HG02798 (cell line): ENCODE data around the gene FAM53A.

Source experiments
- ATAC-seq: cut with Tn5 transposase; IDR thresholded peaks from one replicate; pipeline ENCODE4 v1.9.1; 2021; ENCODE audit warnings: mild to moderate bottlenecking; ENCODE audit not compliant: unreplicated experiment, poor library complexity

FAM53A gene

DNA sequence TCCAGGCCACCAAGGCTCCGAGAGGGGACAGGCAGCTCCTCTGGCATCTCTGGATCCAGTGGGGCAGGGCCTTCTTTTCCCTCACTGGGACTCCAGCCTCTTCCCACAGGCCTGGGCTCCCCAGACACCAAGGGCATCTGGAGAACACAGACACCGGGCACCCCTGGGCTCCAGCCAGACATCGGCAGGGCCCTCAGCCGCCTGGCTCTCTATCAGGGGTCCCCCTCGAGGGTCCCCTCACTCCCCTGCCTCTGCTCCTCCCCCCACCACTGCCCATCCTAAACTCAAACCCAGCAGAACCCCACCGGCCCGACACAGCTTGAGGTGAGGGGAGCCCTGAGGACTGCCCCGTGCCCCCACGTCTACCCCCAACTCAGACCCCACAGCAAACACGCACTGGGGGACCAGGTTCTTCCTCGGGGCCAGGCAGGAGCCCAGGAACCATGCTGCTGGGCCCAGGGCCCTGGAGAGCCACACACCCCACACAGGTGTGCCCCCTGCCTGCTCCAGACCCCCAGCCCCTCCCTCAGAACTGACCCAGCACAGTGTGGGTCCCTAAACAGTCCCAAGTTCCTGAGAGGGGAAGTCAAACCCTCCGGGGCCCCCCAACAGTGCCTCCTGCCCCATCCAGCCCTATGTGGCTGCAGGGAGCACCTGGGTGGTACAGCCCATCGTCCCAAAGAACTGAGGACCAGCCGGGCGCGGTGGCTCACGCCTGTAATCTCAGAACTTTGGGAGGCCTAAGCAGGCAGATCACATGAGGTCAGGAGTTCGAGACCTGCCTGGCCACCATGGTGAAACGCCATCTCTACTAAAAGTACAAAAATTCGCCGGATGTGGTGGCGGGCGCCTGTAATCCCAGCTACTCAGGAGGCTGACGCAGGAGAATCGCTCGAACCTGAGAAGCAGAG lies 86.8 kb downstream of the FAM53A start:
- no peak for ATAC-seq

GRCh38 chr4:1596393-1596792 lies 87.7 kb downstream of the FAM53A start:
- no peak for ATAC-seq

DNA sequence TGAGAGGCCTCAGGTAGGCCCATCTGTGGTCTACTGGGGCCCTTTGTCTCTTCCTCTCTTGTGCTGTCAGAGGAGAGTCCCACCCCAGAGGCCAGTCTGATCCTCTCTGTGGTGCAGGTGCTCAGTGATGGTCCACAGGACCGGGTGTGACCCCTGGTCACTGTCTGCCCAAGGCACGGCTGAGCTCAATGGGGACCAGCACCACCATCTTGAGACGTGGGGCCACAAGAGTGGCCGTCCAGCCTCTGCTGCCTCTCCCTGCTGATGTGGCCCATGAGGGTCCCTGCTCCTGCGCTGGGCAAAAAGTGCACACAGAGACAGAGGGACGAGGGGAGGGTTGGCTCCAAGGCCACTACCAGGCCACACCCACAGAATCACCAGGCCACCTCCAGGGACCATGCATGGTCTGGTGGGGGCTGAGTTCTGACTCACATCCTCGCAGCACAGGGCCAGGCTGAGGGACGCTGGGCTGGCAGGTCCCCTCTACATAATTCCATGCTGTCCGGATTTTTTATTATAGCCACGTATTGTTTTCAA lies 88.3 kb downstream of the FAM53A start:
- ATAC-seq: no peak

- ATAC-seq: no peak
Measured at GRCh38 chr4:1594871-1595788, 89.0 kb downstream of the FAM53A start.

GRCh38 chr4:1593881-1594345 lies 90.2 kb downstream of the FAM53A start:
- no peak for ATAC-seq

DNA sequence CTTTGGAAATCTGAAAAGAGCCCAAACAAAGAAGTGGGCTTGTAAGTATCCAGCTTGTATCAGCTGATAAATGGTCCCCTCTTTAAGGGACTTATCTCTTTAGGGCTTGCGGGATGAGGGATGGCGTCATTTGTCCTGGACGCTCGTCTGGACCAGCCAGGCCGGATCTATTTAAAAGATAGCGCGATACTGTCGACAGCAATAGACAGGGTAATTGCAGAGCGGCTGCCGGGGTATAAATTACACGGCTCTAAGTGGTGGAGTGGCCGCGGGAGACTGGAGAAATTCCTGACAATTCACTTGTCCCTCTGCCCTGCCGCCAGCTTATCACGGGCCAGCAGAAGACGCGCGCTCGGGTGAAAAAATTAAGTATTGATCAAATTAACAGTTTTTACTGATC lies 90.7 kb downstream of the FAM53A start:
- no peak for ATAC-seq

DNA sequence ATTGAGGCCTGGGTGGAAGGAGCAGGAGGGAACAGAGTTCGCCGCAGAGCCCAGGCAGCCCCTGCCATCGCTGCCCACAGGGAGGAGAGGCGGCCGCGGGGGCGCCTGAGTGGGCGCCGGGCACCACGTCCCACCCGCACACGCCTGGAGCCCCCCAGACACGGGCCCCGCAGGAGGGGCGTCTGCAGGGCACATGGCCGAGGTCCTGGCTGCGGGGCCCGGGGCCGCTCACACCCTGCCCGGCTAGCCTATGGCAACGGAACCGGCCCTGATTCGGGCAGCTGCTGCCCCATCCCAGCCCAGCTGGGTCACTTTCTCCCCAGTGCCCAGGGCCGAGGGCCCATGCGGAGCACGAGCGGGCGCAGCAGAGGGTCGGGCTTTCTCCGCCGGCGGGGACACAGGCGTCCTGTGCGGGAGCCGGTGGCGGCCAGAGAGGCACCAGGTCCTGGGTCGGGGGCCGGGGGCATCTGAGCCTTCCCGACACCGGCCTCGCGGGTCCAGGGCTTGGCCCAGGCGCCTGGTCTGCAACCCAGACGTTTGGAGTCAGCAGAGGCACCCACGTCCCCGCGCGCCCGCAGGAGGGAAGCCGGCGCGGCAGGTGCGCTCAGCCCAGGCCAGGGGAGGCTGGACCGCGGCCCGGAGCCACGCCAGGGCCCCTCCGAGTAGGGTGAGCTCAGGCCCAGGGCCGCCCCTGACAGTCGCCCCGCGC lies 91.2 kb downstream of the FAM53A start:
- ATAC-seq: no peak

DNA sequence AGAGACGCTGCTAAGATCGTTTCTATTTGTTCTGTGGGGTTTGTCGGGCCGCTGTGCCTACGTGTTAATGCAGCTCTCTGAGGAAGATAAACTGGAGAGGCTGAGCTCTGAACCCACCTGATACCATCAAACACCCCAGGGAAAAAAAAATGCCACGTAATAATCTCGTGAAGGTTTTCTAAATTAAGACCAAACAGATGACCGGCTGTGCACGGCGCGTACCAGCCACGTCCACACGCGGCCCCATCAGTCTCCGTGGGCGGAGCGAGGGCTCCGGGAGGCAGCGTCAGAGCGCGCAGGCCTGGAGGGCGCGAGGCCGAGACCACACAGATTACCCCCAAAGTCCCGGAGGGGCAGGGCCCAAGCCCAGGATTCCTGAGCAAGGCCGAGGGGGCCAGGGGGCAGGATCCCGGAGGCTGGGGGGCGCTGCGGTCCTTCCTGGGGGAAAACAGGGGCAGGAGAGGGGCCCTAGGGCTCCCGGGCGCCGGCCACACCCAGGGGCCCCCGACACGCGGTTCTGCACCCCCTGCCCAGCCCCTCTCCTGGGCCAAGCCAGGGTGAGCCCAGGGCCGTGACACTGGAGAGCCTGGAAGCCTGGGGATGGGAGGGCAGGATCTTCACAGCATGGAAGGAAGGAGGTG lies 91.9 kb downstream of the FAM53A start:
- ATAC-seq: no peak

DNA sequence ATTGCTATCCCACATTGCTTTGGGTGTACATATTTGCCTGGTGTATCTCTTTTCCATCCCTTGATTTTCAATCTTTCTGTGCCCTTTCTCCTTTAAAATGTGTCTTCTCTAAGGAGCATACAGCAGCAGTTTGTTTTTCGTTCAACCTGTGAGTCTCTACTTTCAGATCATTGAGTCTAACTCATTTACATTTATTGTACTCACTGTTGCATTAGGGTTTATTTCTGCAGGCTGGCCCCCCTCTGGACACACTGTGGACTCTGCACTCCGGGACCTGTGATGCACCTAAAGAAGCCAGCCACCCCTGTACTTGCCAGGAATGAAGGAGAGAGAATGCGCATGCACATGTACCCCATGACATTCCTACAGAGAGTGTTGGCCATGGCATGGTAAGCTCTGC lies 93.0 kb downstream of the FAM53A start:
- no peak for ATAC-seq

- ATAC-seq: no peak
Measured at GRCh38 chr4:1590244-1590643, 93.9 kb downstream of the FAM53A start.
